Liver (tissue), 9 donors: ENCODE measurements around the gene TMCC2. TPM values are rescaled to one million over a fixed set of nuclear protein-coding genes. Genes with fewer than 3 reads are reported as not detected.

Experiments used
- DNase-seq: peaks from one replicate; pipeline ENCODE4 v3.0.0-alpha.2; 2017; ENCODE audit warnings: low spot score
- H3K27ac ChIP-seq, 2 donors: one replicate each; pipeline ENCODE4 v1.7.0; 2013; ENCODE audit warnings: inconsistent platforms in 2 of 2, low read length in 2 of 2, control low read depth in 1 of 2, low read depth in 1 of 2, mild to moderate bottlenecking in 1 of 2
- H3K27me3 ChIP-seq, 4 donors: one replicate each; pipeline versions ENCODE4 v1.6.1 to v1.7.0; 2013; ENCODE audit warnings: low read length in 3 of 4, inconsistent platforms in 1 of 4, mild to moderate bottlenecking in 1 of 4, moderate library complexity in 1 of 4; ENCODE audit not compliant: control insufficient read depth in 4 of 4, insufficient read depth in 4 of 4
- H3K36me3 ChIP-seq, 4 donors: one replicate each; pipeline versions ENCODE4 v1.6.1 to v1.7.0; 2013; ENCODE audit warnings: low read length in 3 of 4, mild to moderate bottlenecking in 3 of 4, low read depth in 1 of 4, moderate library complexity in 1 of 4; ENCODE audit not compliant: control insufficient read depth in 4 of 4, insufficient read depth in 3 of 4
- H3K4me1 ChIP-seq, 4 donors: one replicate each; pipeline versions ENCODE4 v1.6.1 to v1.7.0; 2013; ENCODE audit warnings: low read length in 3 of 4, mild to moderate bottlenecking in 3 of 4, moderate library complexity in 1 of 4; ENCODE audit not compliant: control insufficient read depth in 4 of 4, insufficient read depth in 4 of 4
- H3K4me3 ChIP-seq, 3 donors: one replicate each; pipeline versions ENCODE4 v1.6.1 to v1.7.0; 2013; ENCODE audit warnings: low read length in 3 of 3, control low read depth in 1 of 3, low read depth in 1 of 3, mild to moderate bottlenecking in 1 of 3
- H3K9ac ChIP-seq, 2 donors: one replicate each; pipeline ENCODE4 v1.7.0; 2013; ENCODE audit warnings: low read length in 2 of 2, mild to moderate bottlenecking in 2 of 2, moderate library complexity in 2 of 2, control low read depth in 1 of 2, low read depth in 1 of 2
- H3K9me3 ChIP-seq, 4 donors: one replicate each; pipeline versions ENCODE4 v1.6.1 to v1.7.0; 2013; ENCODE audit warnings: low read length in 3 of 4; ENCODE audit not compliant: control insufficient read depth in 4 of 4
- EGR1 ChIP-seq, 2 donors: IDR thresholded peaks; 2 replicates each; pipeline ENCODE4 v1.6.1; 2016 to 2018; ENCODE audit warnings: antibody characterized with exemption in 2 of 2, low read depth in 2 of 2
- FOXA1 ChIP-seq: IDR thresholded peaks from 2 replicates; pipeline ENCODE4 v1.6.1; 2016; ENCODE audit warnings: antibody characterized with exemption
- FOXA2 ChIP-seq: IDR thresholded peaks from 2 replicates; pipeline ENCODE4 v1.6.1; 2016; ENCODE audit warnings: antibody characterized with exemption
- HNF4G ChIP-seq: IDR thresholded peaks from 2 replicates; pipeline ENCODE4 v1.6.1; 2016; ENCODE audit warnings: antibody characterized with exemption
- JUND ChIP-seq, 2 donors: IDR thresholded peaks; 2 replicates each; pipeline ENCODE4 v1.6.1; 2016; ENCODE audit warnings: antibody characterized with exemption in 2 of 2
- MAX ChIP-seq: IDR thresholded peaks from 2 replicates; pipeline ENCODE4 v1.6.1; 2016; ENCODE audit warnings: antibody characterized with exemption
- NR2F2 ChIP-seq: IDR thresholded peaks from 2 replicates; pipeline ENCODE4 v1.6.1; 2016; ENCODE audit warnings: antibody characterized with exemption
- RAD21 ChIP-seq, 2 donors: IDR thresholded peaks; 2 replicates each; pipeline ENCODE4 v1.6.1; 2016; ENCODE audit warnings: antibody characterized with exemption in 2 of 2, mild to moderate bottlenecking in 2 of 2
- REST ChIP-seq: IDR thresholded peaks from 2 replicates; pipeline ENCODE4 v1.6.1; 2016; ENCODE audit warnings: antibody characterized with exemption, mild to moderate bottlenecking
- RXRA ChIP-seq, 2 donors: IDR thresholded peaks; 2 replicates each; pipeline ENCODE4 v1.6.1; 2017 to 2018; ENCODE audit warnings: antibody characterized with exemption in 2 of 2, mild to moderate bottlenecking in 1 of 2
- SP1 ChIP-seq: IDR thresholded peaks from 2 replicates; pipeline ENCODE4 v1.6.1; 2018; ENCODE audit warnings: antibody characterized with exemption, mild to moderate bottlenecking
- TAF1 ChIP-seq: conservative IDR thresholded peaks from 2 replicates; pipeline ENCODE4 v1.6.1; 2016; ENCODE audit warnings: antibody characterized with exemption, mild to moderate bottlenecking
- YY1 ChIP-seq: IDR thresholded peaks from 2 replicates; pipeline ENCODE4 v1.6.1; 2016; ENCODE audit warnings: antibody characterized with exemption, mild to moderate bottlenecking
- WGBS: extraction: QIAGEN DNeasy Blood & Tissue Kit; methylation state at CpG from one replicate; pipeline ENCODE4 v1.1.7; 2013; 5-methylcytosine and 5-hydroxymethylcytosine counted together
- polyA plus RNA-seq, 2 donors: library from polyadenylated mRNA; stranded (reverse) in 1 of 2; unstranded in 1 of 2; fragments of 200-250 nt in 1 of 2; fragments of >200 nt in 1 of 2; fragmentation: Nextera tagmentation in 1 of 2; extraction: Ambion mirVana in 1 of 2; gene quantifications; one replicate each; pipeline versions ENCODE4 v1.2.1 to v1.2.3, GENCODE V29; 2013 to 2015
- total RNA-seq, 2 donors: library from RNA; depleted of rRNA; stranded (reverse); fragments of >200 nt; gene quantifications; one replicate each; pipeline ENCODE4 v1.2.3, GENCODE V29; 2014
- TF ChIP-seq, protein P1 (sequence below): IDR thresholded peaks from 2 replicates; pipeline ENCODE4 v1.6.1; 2016; ENCODE audit warnings: antibody characterized with exemption
- TF ChIP-seq, protein P2 (sequence below): fragments of 150-350 bp; IDR thresholded peaks from 2 replicates; pipeline ENCODE4 v1.5.1; 2017; ENCODE audit warnings: improper control_type of control experiment, low read depth, low read length; ENCODE audit not compliant: missing input control
- donor health status: healthy.
- donor health status: healthy.
- donor health status: healthy.
- donor health status: healthy.
- donor health status: healthy.

The TMCC2 gene
- total and polyA plus RNA-seq, 4 donors: 0.06 to 452 (median 0.21) TPM

- TF ChIP-seq TAF1: no peak
- no peak for TF ChIP-seq FOXA2
- TF ChIP-seq SP1: no peak
Measured at GRCh38 chr1:205266611-205267305, 39.0 kb downstream of the TMCC2 start (continued).

DNA sequence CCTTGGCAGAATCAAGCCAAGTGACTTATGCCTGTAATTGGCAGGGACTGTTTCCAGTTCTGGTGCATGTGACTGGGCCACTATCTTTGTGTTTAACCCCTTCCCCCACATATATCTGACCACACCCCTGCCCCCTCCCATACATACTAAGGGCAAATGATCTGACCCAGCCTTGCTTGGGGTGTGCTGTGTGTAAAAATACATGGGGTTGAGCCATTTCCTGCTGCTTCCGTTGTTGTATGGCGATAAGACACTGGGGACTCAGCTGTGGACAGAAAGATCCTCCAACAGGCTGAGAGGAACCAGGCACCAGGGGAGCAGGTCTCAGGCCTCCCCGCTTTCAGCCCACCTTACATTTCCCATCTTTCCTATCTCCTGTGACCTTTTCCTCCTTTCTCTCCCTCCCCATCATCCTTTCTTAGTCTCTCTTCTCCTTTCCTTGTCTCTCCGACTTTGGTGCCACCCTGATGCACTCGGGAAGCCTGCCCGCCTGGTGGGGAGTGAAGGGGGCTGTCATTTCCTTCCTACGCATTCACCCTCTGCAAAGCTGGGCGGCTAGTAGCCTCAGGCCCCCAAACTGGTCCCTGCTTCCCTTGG, 39.7 kb downstream of the TMCC2 start:
- Histone ChIP-seq H3K36me3 (no peaks in the 10 kb centered on the region), H3K27ac (no peak overlapping the region), H3K27me3 (no peaks in the 10 kb centered on the region), H3K9me3 (no peaks in the 10 kb centered on the region), H3K4me3 (no peak overlapping the region), H3K9ac (no peak overlapping the region), H3K4me1 (peaks cover 0 to 11% (median 8%) of the 10 kb centered on the region in 4 donors)
- TF ChIP-seq EGR1 (IDR thresholded peaks at IDR 0.05; ENCODE audit: low read depth in 2 of 2): no peak
- no peak for TF ChIP-seq FOXA2
- no peak for TF ChIP-seq FOXA1
- TF ChIP-seq HNF4G: no peak
- no peak for TF ChIP-seq MAX
- no peak for TF ChIP-seq RAD21 (IDR thresholded peaks at IDR 0.05)
- WGBS: 80% methylated on average over 8 of the region's 8 CpGs
- no peak for DNase-seq

- 96% methylated on average over 48 of the region's 48 CpGs for WGBS
- TF ChIP-seq HNF4G (no peak), JUND (IDR thresholded peaks at IDR 0.05) (no peak), NR2F2 (no peak)
- TF ChIP-seq, protein P1, sequence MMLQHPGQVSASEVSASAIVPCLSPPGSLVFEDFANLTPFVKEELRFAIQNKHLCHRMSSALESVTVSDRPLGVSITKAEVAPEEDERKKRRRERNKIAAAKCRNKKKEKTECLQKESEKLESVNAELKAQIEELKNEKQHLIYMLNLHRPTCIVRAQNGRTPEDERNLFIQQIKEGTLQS: no peak
- H3K9me3 ChIP-seq: no peaks in the 10 kb centered on the region
- H3K27ac ChIP-seq: no peak overlapping the region
- H3K9ac ChIP-seq: no peak overlapping the region
- no peaks in the 10 kb centered on the region for H3K27me3 ChIP-seq
- no peak for DNase-seq
- H3K36me3 ChIP-seq: no peaks in the 10 kb centered on the region
- peaks cover 0 to 12% (median 8%) of the 10 kb centered on the region in 4 donors for H3K4me1 ChIP-seq
- H3K4me3 ChIP-seq: no peak overlapping the region
Measured at GRCh38 chr1:205268846-205269680, 41.3 kb downstream of the TMCC2 start.

DNA sequence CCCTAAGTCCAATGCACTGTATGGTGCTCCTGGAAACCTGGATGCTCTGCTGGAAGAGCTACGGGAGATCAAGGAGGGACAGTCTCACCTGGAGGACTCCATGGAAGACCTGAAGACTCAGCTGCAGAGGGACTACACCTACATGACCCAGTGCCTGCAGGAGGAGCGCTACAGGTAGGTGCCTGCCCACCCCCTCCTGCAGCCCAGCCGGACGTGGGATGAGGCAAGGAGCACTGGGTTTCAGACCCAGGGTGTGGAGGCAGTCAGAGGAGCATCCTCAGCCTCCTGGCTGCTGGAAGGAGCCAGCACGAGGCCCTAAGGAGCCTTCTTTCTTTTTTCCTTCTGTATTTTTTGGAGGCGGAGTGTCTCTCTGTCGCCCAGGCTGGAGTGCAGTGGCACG, 42.0 kb downstream of the TMCC2 start:
- WGBS: 93% methylated on average over 8 of the region's 8 CpGs
- Histone ChIP-seq H3K27me3 (no peaks in the 10 kb centered on the region), H3K4me3 (no peak overlapping the region), H3K4me1 (peaks cover 0 to 12% (median 8%) of the 10 kb centered on the region in 4 donors), H3K36me3 (no peaks in the 10 kb centered on the region), H3K27ac (no peak overlapping the region), H3K9ac (no peak overlapping the region), H3K9me3 (no peaks in the 10 kb centered on the region)
- DNase-seq: no peak
- TF ChIP-seq REST (no peak), JUND (IDR thresholded peaks at IDR 0.05) (no peak), EGR1 (IDR thresholded peaks at IDR 0.05; ENCODE audit: low read depth in 2 of 2) (no peak), NR2F2 (no peak), YY1 (no peak), HNF4G (no peak), RXRA (IDR thresholded peaks at IDR 0.05) (no peak), SP1 (no peak), TAF1 (no peak), MAX (no peak)
- TF ChIP-seq, protein P2, sequence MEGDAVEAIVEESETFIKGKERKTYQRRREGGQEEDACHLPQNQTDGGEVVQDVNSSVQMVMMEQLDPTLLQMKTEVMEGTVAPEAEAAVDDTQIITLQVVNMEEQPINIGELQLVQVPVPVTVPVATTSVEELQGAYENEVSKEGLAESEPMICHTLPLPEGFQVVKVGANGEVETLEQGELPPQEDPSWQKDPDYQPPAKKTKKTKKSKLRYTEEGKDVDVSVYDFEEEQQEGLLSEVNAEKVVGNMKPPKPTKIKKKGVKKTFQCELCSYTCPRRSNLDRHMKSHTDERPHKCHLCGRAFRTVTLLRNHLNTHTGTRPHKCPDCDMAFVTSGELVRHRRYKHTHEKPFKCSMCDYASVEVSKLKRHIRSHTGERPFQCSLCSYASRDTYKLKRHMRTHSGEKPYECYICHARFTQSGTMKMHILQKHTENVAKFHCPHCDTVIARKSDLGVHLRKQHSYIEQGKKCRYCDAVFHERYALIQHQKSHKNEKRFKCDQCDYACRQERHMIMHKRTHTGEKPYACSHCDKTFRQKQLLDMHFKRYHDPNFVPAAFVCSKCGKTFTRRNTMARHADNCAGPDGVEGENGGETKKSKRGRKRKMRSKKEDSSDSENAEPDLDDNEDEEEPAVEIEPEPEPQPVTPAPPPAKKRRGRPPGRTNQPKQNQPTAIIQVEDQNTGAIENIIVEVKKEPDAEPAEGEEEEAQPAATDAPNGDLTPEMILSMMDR: no peak
